ENCODE data around the gene ETFB. TPM values are rescaled to one million over a fixed set of nuclear protein-coding genes. Genes with fewer than 3 reads are reported as not detected.

ETFB gene
- total and polyA plus RNA-seq, 10 of the 15 experiments (the other 5 are each of a cell fraction or from before 2014, with no cell fraction given), result 15.1 to 166 (median 87.8) TPM

GRCh38 chr19:51339687-51340656 is 26.2 kb downstream of the ETFB start (continued):
- TF ChIP-seq KDM1A (IDR thresholded peaks at IDR 0.05; ENCODE audit: borderline replicate concordance), result no peak
- TF ChIP-seq IRF3 (IDR thresholded peaks at IDR 0.05), result no peak
- TF ChIP-seq PKNOX1 (IDR thresholded peaks at IDR 0.05), result peak; percentile 89
- TF ChIP-seq NFYB (IDR thresholded peaks at IDR 0.05; ENCODE audit: insufficient read depth, low read depth, low read length), result no peak
- TF ChIP-seq NBN (IDR thresholded peaks at IDR 0.05), result no peak
- no peak for TF ChIP-seq ELK1 (IDR thresholded peaks at IDR 0.05; ENCODE audit: low read depth, low read length)
- no peak for TF ChIP-seq FOXM1 (IDR thresholded peaks at IDR 0.05; ENCODE audit: low read depth, low read length)
- no peak for TF ChIP-seq CEBPZ (IDR thresholded peaks at IDR 0.05; ENCODE audit: low read depth, low read length)
- peak; percentile 43; the same call in 1 of the 2 replicates for TF ChIP-seq RAD21 (IDR thresholded peaks at IDR 0.05; ENCODE audit: insufficient read depth, low read depth, low read length)
- TF ChIP-seq BHLHE40 (IDR thresholded peaks at IDR 0.05; ENCODE audit: borderline replicate concordance in 1 of 2, low read depth in 2 of 2, low read length in 1 of 2), result peak; percentile 86 to 97; a peak in 3 of 4 replicates
- TF ChIP-seq ZNF592 (IDR thresholded peaks at IDR 0.05), result 0 out of 2 replicates have a peak, but pooled peaks have one; percentile 63
- TF ChIP-seq JUND (IDR thresholded peaks at IDR 0.05; ENCODE audit: low read depth, low read length), result no peak
- no peak for TF ChIP-seq E4F1 (IDR thresholded peaks at IDR 0.05; ENCODE audit: borderline replicate concordance, partially characterized antibody)
